ENCODE measurements around the gene COG5. TPM values are rescaled to one million over a fixed set of nuclear protein-coding genes. Genes with fewer than 3 reads are reported as not detected.
A peak's percentile ranks its signal among the peaks of the same experiment; 100 is the strongest.

Gene COG5
- total and polyA plus RNA-seq, 8 donors = 4.1 to 34.7 (median 26.5) TPM

- 94 to 96% methylated on average over 2 of the region's 2 CpGs for WGBS, 2 donors
- intact Hi-C loops (cut with DNase I) = no loop called here
- FAIRE-seq (no peak), DNase-seq (no peak), ATAC-seq (no peak)
- H3K27me3 ChIP-seq = no peaks in the 10 kb centered on the region
- H3K4me1 ChIP-seq = no peaks in the 10 kb centered on the region
- no peak overlapping the region for H3K4me3 ChIP-seq
- no peak for TF ChIP-seq CTCF (IDR thresholded peaks at IDR 0.05)
- no peaks in the 10 kb centered on the region for H3K9me3 ChIP-seq
- no peak overlapping the region for H3K27ac ChIP-seq
- H3K36me3 ChIP-seq = no peaks in the 10 kb centered on the region
These were observed 295.1 kb downstream of the COG5 start for GRCh38 chr7:107268594-107268993.

- WGBS, 2 donors = 58 to 61% methylated on average over 1 of the region's 1 CpG
- no peak overlapping the region for H3K27ac ChIP-seq
- no peaks in the 10 kb centered on the region for H3K36me3 ChIP-seq
- TF ChIP-seq CTCF (IDR thresholded peaks at IDR 0.05) = no peak
- H3K9me3 ChIP-seq = no peaks in the 10 kb centered on the region
- H3K4me3 ChIP-seq = no peak overlapping the region
- FAIRE-seq (no peak), DNase-seq (no peak), ATAC-seq (no peak)
- intact Hi-C loops (cut with DNase I) = no loop called here
- H3K27me3 ChIP-seq = no peaks in the 10 kb centered on the region
- no peaks in the 10 kb centered on the region for H3K4me1 ChIP-seq
These were observed 296.6 kb downstream of the COG5 start for GRCh38 chr7:107267138-107267537.

DNA sequence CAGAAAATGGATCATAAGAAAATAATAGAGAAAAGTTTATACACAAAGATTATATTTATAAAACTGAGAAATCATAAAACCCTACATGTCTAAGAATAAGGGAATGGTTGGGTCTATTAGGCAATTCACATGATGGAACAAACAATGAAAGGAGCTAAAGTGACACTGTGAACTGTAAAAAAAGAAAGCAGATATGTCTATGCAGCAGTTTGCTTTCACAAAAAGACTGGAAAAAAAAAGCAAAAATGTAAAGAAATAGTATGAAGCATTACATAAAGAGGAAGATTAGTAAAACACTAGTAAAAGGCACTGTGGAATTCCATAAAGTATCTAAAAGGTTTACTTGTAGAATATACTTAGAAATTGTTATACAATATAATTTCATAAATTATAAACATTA is 299.0 kb downstream of the COG5 start:
- ATAC-seq (no peak), DNase-seq (no peak), FAIRE-seq (no peak)
- no peak overlapping the region for H3K4me3 ChIP-seq
- no peak overlapping the region for H3K27ac ChIP-seq
- no peaks in the 10 kb centered on the region for H3K36me3 ChIP-seq
- no peaks in the 10 kb centered on the region for H3K9me3 ChIP-seq
- H3K4me1 ChIP-seq = no peaks in the 10 kb centered on the region
- H3K27me3 ChIP-seq = no peaks in the 10 kb centered on the region
- no peak for TF ChIP-seq CTCF (IDR thresholded peaks at IDR 0.05)
- intact Hi-C loops (cut with DNase I) = no loop called here

- no peak for DNase-seq
- intact Hi-C loops (cut with DNase I) = no loop called here
These were observed 300.9 kb downstream of the COG5 start for GRCh38 chr7:107262857-107263256.

DNA sequence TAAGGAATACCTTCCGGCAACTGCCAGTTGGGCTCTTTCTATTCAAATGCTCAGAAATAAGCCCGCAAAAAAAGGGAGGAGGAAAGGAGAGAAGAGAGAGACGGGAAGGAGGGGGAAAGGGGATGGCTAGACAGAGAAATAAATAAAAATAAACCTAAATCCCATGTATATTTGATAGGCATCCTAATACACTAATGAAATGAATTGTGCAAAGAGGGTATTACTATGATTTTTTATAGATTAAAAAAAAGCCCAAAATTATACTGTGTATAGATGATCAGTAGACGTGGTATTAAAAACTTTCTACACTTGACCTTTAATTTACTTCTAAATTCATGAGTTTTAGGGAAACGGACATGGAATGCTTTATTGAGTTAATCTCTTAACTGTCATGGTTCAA is 305.0 kb downstream of the COG5 start:
- H3K27ac ChIP-seq = no peak overlapping the region
- FAIRE-seq = peak; percentile 56
- no peak for TF ChIP-seq CTCF (IDR thresholded peaks at IDR 0.05)
- no peaks in the 10 kb centered on the region for H3K27me3 ChIP-seq
- no peak overlapping the region for H3K4me3 ChIP-seq
- ATAC-seq = no peak
- 97% methylated on average over 5 of the region's 5 CpGs for WGBS, 2 donors
- intact Hi-C loops (cut with DNase I) = no loop called here
- no peaks in the 10 kb centered on the region for H3K36me3 ChIP-seq
- no peaks in the 10 kb centered on the region for H3K4me1 ChIP-seq
- no peaks in the 10 kb centered on the region for H3K9me3 ChIP-seq
- DNase-seq = no peak

More at GRCh38 chr7:107262857-107263256, 300.9 kb downstream of the COG5 start:
- Histone ChIP-seq H3K4me3 (no peak overlapping the region), H3K4me1 (no peaks in the 10 kb centered on the region), H3K9me3 (no peaks in the 10 kb centered on the region), H3K27me3 (no peaks in the 10 kb centered on the region), H3K27ac (no peak overlapping the region), H3K36me3 (no peaks in the 10 kb centered on the region)
- no peak for TF ChIP-seq CTCF (IDR thresholded peaks at IDR 0.05)
- WGBS, 2 donors = 61 to 67% methylated on average over 2 of the region's 2 CpGs
- ATAC-seq (no peak), FAIRE-seq (no peak)
